CD14-positive monocyte (primary cell): ENCODE data around the gene LCLAT1. TPM values are rescaled to one million over a fixed set of nuclear protein-coding genes. Genes with fewer than 3 reads are reported as not detected.
A peak's percentile ranks its signal among the peaks of the same experiment; 100 is the strongest.

Experiments used
- DNase-seq, 3 donors: peaks; one replicate each; pipeline ENCODE4 v3.0.0-alpha.2; 2011 to 2022
- H2AFZ ChIP-seq: 2 replicates; pipeline ENCODE4 v1.6.0; 2012; ENCODE audit warnings: mild to moderate bottlenecking, low read depth, low read length, inconsistent platforms; ENCODE audit not compliant: insufficient read depth, poor library complexity, severe bottlenecking
- H3K27ac ChIP-seq, 2 donors: 1 replicate in 1 of 2; 2 replicates in 1 of 2; pipeline ENCODE4 v1.5.1; 2012 to 2013; ENCODE audit warnings: low read length in 2 of 2, control low read depth in 1 of 2, inconsistent platforms in 1 of 2, low read depth in 1 of 2, mild to moderate bottlenecking in 1 of 2
- H3K27me3 ChIP-seq, 2 donors: one replicate each; pipeline versions ENCODE4 v1.6.0 to v1.6.1; 2011 to 2013; ENCODE audit warnings: low read length in 2 of 2; ENCODE audit not compliant: control insufficient read depth in 2 of 2, insufficient read depth in 2 of 2
- H3K36me3 ChIP-seq, 2 donors: replicated peaks in 1 of 2; 1 replicate in 1 of 2; 2 replicates in 1 of 2; pipeline versions ENCODE4 v1.5.1 to v1.6.1; 2012 to 2013; ENCODE audit warnings: low read length in 2 of 2, control low read depth in 1 of 2, inconsistent platforms in 1 of 2, mild to moderate bottlenecking in 1 of 2; ENCODE audit not compliant: insufficient read depth in 2 of 2, control insufficient read depth in 1 of 2
- H3K4me1 ChIP-seq, 2 donors: 1 replicate in 1 of 2; 2 replicates in 1 of 2; pipeline versions ENCODE4 v1.5.1 to v1.6.1; 2012 to 2013; ENCODE audit warnings: low read length in 2 of 2, control low read depth in 1 of 2, inconsistent platforms in 1 of 2, mild to moderate bottlenecking in 1 of 2, moderate library complexity in 1 of 2; ENCODE audit not compliant: insufficient read depth in 2 of 2, control insufficient read depth in 1 of 2
- H3K4me2 ChIP-seq: replicated peaks from 2 replicates; pipeline ENCODE3; 2012; ENCODE audit warnings: low read length, moderate library complexity, mild to moderate bottlenecking; ENCODE audit not compliant: poor library complexity, severe bottlenecking; ENCODE audit errors: extremely low read depth
- H3K4me3 ChIP-seq, 3 experiments: fragments of 200-600 bp in 1 of 3; sonication (generic) in 1 of 3; replicated peaks in 1 of 3; 1 replicate in 2 of 3; 2 replicates in 1 of 3; pipeline ENCODE4 v1.5.1; 2011 to 2013; ENCODE audit warnings: low read length in 3 of 3, mild to moderate bottlenecking in 3 of 3, control low read depth in 2 of 3, low read depth in 2 of 3, inconsistent platforms in 1 of 3, moderate library complexity in 1 of 3
- H3K79me2 ChIP-seq: 2 replicates; pipeline ENCODE4 v1.6.0; 2012; ENCODE audit warnings: mild to moderate bottlenecking, control low read depth, inconsistent platforms, low read length, moderate library complexity; ENCODE audit not compliant: insufficient read depth
- H3K9ac ChIP-seq: 2 replicates; pipeline ENCODE4 v1.6.0; 2017; ENCODE audit warnings: low read length, mild to moderate bottlenecking; ENCODE audit not compliant: insufficient read depth, poor library complexity, severe bottlenecking
- H3K9me3 ChIP-seq, 2 donors: replicated peaks in 1 of 2; 1 replicate in 1 of 2; 2 replicates in 1 of 2; pipeline versions ENCODE4 v1.5.1 to v1.6.1; 2012 to 2013; ENCODE audit warnings: low read length in 2 of 2, control low read depth in 1 of 2; ENCODE audit not compliant: control insufficient read depth in 1 of 2, insufficient read depth in 1 of 2
- H4K20me1 ChIP-seq: 2 replicates; pipeline ENCODE4 v1.6.0; 2012; ENCODE audit warnings: mild to moderate bottlenecking, low read length, control low read depth, moderate library complexity; ENCODE audit not compliant: insufficient read depth
- H3K27ac Mint-ChIP-seq, 7 donors: one replicate each; pipeline ENCODE4 v1.8.0; 2020; ENCODE audit warnings: mild to moderate bottlenecking in 7 of 7, mixed read lengths in 7 of 7, moderate library complexity in 6 of 7, inconsistent platforms in 2 of 7
- H3K27me3 Mint-ChIP-seq, 3 donors: one replicate each; pipeline ENCODE4 v1.8.0; 2021 to 2022; ENCODE audit warnings: low read depth in 3 of 3, mild to moderate bottlenecking in 3 of 3, mixed read lengths in 3 of 3, moderate library complexity in 3 of 3, inconsistent platforms in 1 of 3
- H3K36me3 Mint-ChIP-seq, 2 donors: one replicate each; pipeline ENCODE4 v1.8.0; 2020; ENCODE audit warnings: mixed read lengths in 2 of 2, inconsistent platforms in 1 of 2, mild to moderate bottlenecking in 1 of 2
- H3K4me1 Mint-ChIP-seq: one replicate; pipeline ENCODE4 v1.8.0; 2020; ENCODE audit warnings: mild to moderate bottlenecking, mixed read lengths
- H3K4me3 Mint-ChIP-seq, 2 donors: one replicate each; pipeline ENCODE4 v1.8.0; 2020; ENCODE audit warnings: mild to moderate bottlenecking in 2 of 2, mixed read lengths in 2 of 2, moderate library complexity in 1 of 2
- H3K9me3 Mint-ChIP-seq, 7 donors: one replicate each; pipeline ENCODE4 v1.8.0; 2020 to 2022; ENCODE audit warnings: mixed read lengths in 7 of 7, mild to moderate bottlenecking in 6 of 7, moderate library complexity in 6 of 7, inconsistent platforms in 2 of 7
- WGBS: methylation state at CpG from one replicate; pipeline ENCODE4 v1.1.5; 2013; ENCODE audit warnings: missing lambda C conversion rate; ENCODE audit not compliant: insufficient coverage; 5-methylcytosine and 5-hydroxymethylcytosine counted together
- intact Hi-C, 2 donors: fragments of 100-400 bp; cut with micrococcal nuclease; formaldehyde crosslinking; loops; one replicate each; pipeline versions ENCODE4 v1.15.0 to v1.15.1; 2023
- polyA plus RNA-seq, 3 donors: library from polyadenylated mRNA; depleted of rRNA in 1 of 3; unstranded in 2 of 3; stranded (reverse) in 1 of 3; fragments of 300-500 nt in 2 of 3; fragments of >200 nt in 1 of 3; fragmentation: Illumina TruSeq in 2 of 3; gene quantifications; 1 replicate in 2 of 3; 2 replicates in 1 of 3; pipeline ENCODE4 v1.2.3, GENCODE V29; 2012 to 2021
- TF ChIP-seq, protein P1 (sequence below): fragments of 200-600 bp; IDR thresholded peaks from one replicate; pipeline ENCODE4 v1.8.0; 2022; ENCODE audit warnings: antibody characterized with exemption, mild to moderate bottlenecking

LCLAT1 gene
- polyA plus RNA-seq, 3 donors = 1.2 to 5.7 (median 1.3) TPM

DNA sequence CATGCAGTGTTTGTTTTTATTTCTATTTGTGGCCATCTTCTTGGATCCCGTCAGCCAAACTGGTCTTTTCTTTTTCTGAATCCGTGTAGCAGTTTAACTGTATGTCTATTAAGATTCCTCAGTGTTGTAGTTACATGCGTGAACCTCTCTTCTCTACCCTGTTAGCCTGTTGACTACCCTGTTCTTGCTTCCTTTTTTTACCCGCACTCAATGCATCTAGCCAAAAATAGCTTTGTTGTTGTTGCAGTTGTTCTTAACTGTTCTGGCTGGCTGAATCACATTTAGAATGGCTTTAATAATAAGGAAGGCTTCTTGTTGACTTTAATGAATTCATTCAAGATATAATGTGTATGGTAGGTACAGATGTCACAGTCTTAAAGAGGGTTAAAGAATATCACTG, 137.1 kb downstream of the LCLAT1 start:
- Histone ChIP-seq H3K27me3 (no peaks in the 10 kb centered on the region), H3K36me3 (no peaks in the 10 kb centered on the region), H3K27ac (no peak overlapping the region), H3K4me2 (no peak overlapping the region), H3K4me1 (peaks cover 3 to 5% of the 10 kb centered on the region in 2 donors), H3K9me3 (no peaks in the 10 kb centered on the region), H3K79me2 (no peaks in the 10 kb centered on the region), H2AFZ (no peak overlapping the region), H4K20me1 (no peaks in the 10 kb centered on the region), H3K9ac (no peak overlapping the region), H3K4me3 (no peak overlapping the region)
- H3K4me3 Mint-ChIP-seq = no peak overlapping the region
- peak in 1 of 3 donors; percentile 1 for DNase-seq
- H3K27me3 Mint-ChIP-seq = peaks cover 0 to 2% (median 0%) of the 10 kb centered on the region in 3 donors
- TF ChIP-seq, protein P1, sequence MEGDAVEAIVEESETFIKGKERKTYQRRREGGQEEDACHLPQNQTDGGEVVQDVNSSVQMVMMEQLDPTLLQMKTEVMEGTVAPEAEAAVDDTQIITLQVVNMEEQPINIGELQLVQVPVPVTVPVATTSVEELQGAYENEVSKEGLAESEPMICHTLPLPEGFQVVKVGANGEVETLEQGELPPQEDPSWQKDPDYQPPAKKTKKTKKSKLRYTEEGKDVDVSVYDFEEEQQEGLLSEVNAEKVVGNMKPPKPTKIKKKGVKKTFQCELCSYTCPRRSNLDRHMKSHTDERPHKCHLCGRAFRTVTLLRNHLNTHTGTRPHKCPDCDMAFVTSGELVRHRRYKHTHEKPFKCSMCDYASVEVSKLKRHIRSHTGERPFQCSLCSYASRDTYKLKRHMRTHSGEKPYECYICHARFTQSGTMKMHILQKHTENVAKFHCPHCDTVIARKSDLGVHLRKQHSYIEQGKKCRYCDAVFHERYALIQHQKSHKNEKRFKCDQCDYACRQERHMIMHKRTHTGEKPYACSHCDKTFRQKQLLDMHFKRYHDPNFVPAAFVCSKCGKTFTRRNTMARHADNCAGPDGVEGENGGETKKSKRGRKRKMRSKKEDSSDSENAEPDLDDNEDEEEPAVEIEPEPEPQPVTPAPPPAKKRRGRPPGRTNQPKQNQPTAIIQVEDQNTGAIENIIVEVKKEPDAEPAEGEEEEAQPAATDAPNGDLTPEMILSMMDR = no peak
- no CpG with 5 or more reads among the region's 4 CpGs for WGBS
- H3K9me3 Mint-ChIP-seq = peaks cover 0 to 5% (median 0%) of the 10 kb centered on the region in 7 donors
- peak overlapping the region in 1 of 7 donors; percentile 64 for H3K27ac Mint-ChIP-seq
- peaks cover 3 to 6% of the 10 kb centered on the region in 2 donors for H3K36me3 Mint-ChIP-seq
- intact Hi-C loops = no loop called here
- H3K4me1 Mint-ChIP-seq = peaks cover 16% of the 10 kb centered on the region

DNA sequence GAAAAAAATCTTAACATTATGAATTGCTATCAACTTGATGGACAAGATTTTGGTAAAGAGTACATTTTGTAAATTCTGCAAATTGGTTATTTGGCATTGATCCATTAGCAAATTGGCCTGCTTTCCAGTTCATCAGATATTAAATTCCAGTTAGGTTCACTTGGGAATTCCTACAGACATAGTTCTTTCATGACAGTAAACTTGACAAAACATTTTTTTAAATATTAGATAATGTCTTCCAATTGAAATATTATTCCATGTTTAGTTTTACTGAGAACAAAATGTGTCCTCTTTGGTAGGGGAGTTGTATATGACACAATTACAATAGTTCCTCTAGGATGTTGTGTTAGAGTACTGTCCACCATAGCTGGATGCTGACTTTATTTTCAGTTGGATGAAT, 141.9 kb downstream of the LCLAT1 start:
- H3K9me3 ChIP-seq = no peaks in the 10 kb centered on the region
- H4K20me1 ChIP-seq = no peaks in the 10 kb centered on the region
- Mint-ChIP-seq H3K9me3 (peaks cover 0 to 5% (median 0%) of the 10 kb centered on the region in 7 donors), H3K4me1 (peaks cover 5% of the 10 kb centered on the region), H3K4me3 (no peak overlapping the region), H3K36me3 (peaks cover 3 to 9% of the 10 kb centered on the region in 2 donors), H3K27me3 (no peaks in the 10 kb centered on the region), H3K27ac (no peak overlapping the region)
- H3K27ac ChIP-seq = no peak overlapping the region
- TF ChIP-seq, protein P1 = no peak
- DNase-seq = no peak
- no peaks in the 10 kb centered on the region for H3K79me2 ChIP-seq
- H3K4me1 ChIP-seq = peaks cover under 1 to 2% of the 10 kb centered on the region in 2 donors
- no peak overlapping the region for H3K9ac ChIP-seq
- H3K4me2 ChIP-seq = no peak overlapping the region
- H3K27me3 ChIP-seq = no peaks in the 10 kb centered on the region
- no peak overlapping the region for H3K4me3 ChIP-seq
- H2AFZ ChIP-seq = no peak overlapping the region
- intact Hi-C loops = no loop called here
- H3K36me3 ChIP-seq = no peaks in the 10 kb centered on the region
